Lung microvascular endothelial cell (primary cell): ENCODE data around the gene HOOK1. TPM values are rescaled to one million over a fixed set of nuclear protein-coding genes. Genes with fewer than 3 reads are reported as not detected.
"Not testable (repeated sequence)": the region's sequence is repeated elsewhere in the genome, so short reads cannot be mapped to it uniquely, and the experiment has no call there.

Experiments used
- DNase-seq, 2 donors: peaks; one replicate each; pipeline versions ENCODE4 v3.0.0 to v3.0.0-alpha.2; 2010; ENCODE audit warnings: low read depth in 2 of 2
- total RNA-seq: library from RNA; depleted of rRNA; stranded (reverse); fragments of >200 nt; gene quantifications from 2 replicates; pipeline ENCODE4 v1.2.1, GENCODE V29; 2014

Gene HOOK1
- total RNA-seq, 1 donor from 2014 or later, result not detected

GRCh38 chr1:59819566-59820438 lies 5.1 kb downstream of the HOOK1 start:
- DNase-seq, result no peak

GRCh38 chr1:59827055-59827643 lies 12.4 kb downstream of the HOOK1 start:
- no peak for DNase-seq

DNA sequence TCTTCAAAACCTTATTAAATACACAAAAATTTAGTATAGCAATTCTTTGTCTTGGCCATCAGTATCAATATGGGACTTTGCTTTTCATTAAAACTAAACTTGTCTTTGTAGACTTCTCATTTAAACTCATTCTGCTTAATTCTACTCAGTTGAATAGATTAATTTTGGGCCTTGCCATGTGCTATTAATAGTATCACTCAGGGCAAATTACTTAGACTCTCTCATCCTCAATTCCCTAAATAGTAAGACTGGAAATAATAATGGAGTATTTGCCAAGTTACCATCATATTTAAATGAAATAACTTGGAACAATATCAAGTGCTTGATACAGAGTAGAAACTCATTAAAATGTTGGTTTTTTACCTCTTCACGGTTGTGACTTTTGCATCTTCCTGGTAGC lies 13.4 kb downstream of the HOOK1 start:
- no peak for DNase-seq

DNA sequence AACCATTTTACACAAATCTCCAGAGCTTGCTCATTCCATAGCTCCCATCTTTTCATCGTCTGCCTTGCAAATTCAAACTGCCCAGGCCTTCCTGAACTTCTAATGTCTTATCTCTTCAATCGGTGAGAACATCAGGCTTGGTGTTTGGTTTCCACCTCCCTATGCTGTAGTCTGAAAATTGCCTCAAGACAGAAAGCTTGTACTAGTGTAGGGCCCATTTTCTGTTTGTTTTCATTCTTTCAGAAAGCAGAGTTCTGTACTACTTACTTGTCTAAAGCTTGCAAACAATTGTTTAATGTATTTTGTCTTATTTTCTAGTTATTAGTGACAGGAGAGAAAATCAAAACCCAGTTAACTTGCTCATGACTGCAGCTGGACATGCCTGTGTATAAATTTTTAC lies 16.8 kb downstream of the HOOK1 start:
- DNase-seq, result no peak

- DNase-seq, result no peak
Observed at GRCh38 chr1:59833022-59833421, 18.3 kb downstream of the HOOK1 start.

DNA sequence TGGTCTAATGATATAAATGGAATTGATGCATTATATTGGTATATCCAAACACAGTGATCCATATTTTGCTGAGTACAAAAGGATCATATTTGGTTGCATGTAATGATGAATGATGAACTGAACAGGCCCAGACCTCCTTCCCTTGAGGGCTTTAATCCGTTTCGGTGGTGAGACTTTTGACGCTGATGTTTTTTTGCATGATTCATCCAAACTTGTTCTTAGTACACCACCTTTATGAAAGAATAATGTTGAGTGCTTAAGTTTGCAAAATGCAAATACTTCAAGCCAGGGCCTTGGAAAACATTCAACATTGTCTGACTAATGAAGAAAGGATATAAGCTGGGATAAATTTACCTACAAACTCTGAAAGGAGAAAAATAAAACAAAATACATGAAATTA lies 19.2 kb downstream of the HOOK1 start:
- DNase-seq, result no peak

DNA sequence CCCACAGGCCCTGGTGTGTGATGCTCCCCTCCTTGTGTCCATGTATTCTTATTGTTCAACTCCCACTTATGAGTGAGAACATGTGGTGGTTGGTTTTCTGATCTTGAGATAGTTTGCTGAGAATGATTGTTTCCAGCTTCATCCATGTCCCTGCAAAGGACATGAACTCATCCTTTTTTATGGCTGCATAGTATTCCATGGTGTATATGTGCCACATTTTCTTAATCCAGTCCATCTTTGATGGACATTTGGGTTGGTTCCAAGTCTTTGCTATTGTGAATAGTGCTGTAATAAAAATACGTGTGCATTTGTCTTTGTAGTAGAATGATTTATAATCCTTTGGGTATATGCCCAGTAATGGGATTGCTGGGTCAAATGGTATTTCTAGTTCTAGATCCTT lies 23.1 kb downstream of the HOOK1 start:
- DNase-seq, result not testable (repeated sequence)

GRCh38 chr1:59845091-59845490 lies 30.3 kb downstream of the HOOK1 start:
- DNase-seq, result no peak

- no peak for DNase-seq
Observed at GRCh38 chr1:59846209-59846894, 31.6 kb downstream of the HOOK1 start.

DNA sequence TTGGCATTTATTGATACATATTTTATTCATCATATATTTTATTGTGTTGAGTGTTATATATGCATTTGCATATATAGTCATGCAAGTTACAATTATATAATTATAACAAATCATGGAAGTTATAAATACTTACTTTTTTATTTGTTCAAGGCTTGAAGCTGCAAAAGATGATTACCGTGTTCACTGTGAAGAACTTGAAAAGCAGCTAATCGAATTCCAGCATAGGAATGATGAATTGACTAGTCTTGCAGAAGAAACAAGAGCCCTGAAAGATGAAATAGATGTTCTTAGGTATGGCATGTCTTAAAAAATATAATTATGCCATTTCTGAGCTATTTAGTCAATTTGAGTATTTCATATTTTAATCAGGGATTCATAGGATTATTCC lies 32.1 kb downstream of the HOOK1 start:
- DNase-seq, result no peak

GRCh38 chr1:59852117-59852516 lies 37.4 kb downstream of the HOOK1 start:
- no peak for DNase-seq

- DNase-seq, result not testable (repeated sequence)
Observed at GRCh38 chr1:59855297-59855696, 40.5 kb downstream of the HOOK1 start.

GRCh38 chr1:59856725-59857338 lies 42.1 kb downstream of the HOOK1 start:
- DNase-seq, result no peak

GRCh38 chr1:59857679-59858354 lies 43.1 kb downstream of the HOOK1 start:
- DNase-seq, result no peak

- no peak for DNase-seq
Observed at GRCh38 chr1:59866462-59866861, 51.7 kb downstream of the HOOK1 start.

GRCh38 chr1:59871746-59872145 lies 57.0 kb downstream of the HOOK1 start:
- DNase-seq, result no peak

DNA sequence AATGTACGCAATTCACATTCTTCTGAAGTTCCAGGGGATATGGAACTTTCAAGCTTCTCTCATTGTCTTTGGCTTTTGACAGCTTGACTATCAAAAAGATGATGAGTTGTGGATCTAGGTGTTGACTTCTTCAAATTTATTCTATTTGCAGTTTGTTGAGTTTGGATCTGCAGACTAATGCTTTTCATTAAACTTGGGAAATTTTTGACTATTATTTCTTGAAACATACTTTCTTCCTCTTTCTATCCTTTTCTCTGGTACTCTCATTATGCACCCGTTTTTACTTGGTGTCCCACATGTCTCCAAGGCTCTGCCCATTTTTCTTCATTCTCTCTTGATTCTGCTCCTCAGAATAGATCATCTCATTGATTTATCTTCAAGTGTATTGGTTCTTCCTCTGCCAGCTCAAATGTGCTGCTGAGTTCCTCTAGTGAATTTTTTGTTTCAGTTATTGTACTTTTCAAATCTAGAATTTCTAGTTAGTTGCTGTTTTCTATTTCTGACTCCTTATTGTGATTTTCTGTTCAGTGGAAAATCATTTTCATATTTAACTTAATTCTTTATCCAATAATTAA lies 62.4 kb downstream of the HOOK1 start:
- no peak for DNase-seq

DNA sequence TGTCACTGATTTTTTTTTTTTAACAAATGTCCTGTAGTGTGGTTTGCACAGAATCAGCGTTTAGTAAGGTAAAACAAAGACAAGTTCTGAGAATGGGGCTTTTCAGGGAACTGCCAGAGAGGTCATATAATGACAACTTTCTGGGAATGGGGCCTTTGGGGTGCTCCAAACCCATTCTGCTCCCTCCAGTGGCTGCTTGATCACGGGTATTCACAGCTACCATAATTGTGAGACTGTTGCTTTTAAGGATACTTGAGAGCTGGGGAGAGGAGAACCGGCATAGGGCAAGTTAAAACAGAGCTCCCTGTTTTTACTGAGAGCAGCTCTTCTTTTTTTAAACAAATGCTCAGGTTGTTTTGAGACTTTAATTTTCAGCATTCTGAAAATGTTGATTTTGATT lies 63.6 kb downstream of the HOOK1 start:
- no peak for DNase-seq

- DNase-seq, result peak; percentile 72 to 86
Observed at GRCh38 chr1:59879574-59879973, 64.8 kb downstream of the HOOK1 start.

DNA sequence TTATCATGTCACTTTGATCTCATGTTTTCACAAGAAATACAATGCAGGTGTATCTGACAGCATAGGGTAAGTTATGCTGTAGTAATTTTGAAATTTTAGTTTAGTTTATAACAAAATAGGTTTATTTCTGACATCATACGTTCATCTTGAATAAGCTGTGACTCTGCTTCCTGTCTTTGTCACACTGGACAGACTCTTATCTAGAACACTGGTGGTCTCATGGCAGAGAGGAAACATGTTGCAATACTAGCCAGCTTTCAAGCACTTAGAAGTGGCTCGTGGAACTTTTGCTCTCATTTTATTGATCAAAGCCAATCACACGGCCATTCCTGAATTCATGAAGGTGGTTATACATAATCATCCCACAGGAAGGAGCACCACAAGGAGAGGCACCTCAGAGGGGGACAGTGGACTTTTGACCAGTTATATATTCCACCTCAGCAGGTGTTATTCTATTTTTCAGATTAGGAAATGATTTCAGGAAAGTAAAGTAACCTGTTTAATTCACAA lies 65.3 kb downstream of the HOOK1 start:
- DNase-seq, result peak; percentile 53 to 55

- DNase-seq, result no peak
Observed at GRCh38 chr1:59880735-59881134, 66.0 kb downstream of the HOOK1 start.
